Loucy (cell line): ENCODE results near the gene JPH3.

Source experiments
- CTCF ChIP-seq: fragments of 200-600 bp; sonication (generic); conservative IDR thresholded peaks from 2 replicates; pipeline ENCODE4 v1.5.1; 2014; ENCODE audit warnings: mild to moderate bottlenecking, antibody characterized with exemption, low read length
- EZH2phosphoT487 ChIP-seq: fragments of 200-600 bp; IDR thresholded peaks from 2 replicates; pipeline ENCODE4 v1.6.1; 2018; ENCODE audit warnings: antibody characterized with exemption, mild to moderate bottlenecking, moderate library complexity, borderline replicate concordance

DNA sequence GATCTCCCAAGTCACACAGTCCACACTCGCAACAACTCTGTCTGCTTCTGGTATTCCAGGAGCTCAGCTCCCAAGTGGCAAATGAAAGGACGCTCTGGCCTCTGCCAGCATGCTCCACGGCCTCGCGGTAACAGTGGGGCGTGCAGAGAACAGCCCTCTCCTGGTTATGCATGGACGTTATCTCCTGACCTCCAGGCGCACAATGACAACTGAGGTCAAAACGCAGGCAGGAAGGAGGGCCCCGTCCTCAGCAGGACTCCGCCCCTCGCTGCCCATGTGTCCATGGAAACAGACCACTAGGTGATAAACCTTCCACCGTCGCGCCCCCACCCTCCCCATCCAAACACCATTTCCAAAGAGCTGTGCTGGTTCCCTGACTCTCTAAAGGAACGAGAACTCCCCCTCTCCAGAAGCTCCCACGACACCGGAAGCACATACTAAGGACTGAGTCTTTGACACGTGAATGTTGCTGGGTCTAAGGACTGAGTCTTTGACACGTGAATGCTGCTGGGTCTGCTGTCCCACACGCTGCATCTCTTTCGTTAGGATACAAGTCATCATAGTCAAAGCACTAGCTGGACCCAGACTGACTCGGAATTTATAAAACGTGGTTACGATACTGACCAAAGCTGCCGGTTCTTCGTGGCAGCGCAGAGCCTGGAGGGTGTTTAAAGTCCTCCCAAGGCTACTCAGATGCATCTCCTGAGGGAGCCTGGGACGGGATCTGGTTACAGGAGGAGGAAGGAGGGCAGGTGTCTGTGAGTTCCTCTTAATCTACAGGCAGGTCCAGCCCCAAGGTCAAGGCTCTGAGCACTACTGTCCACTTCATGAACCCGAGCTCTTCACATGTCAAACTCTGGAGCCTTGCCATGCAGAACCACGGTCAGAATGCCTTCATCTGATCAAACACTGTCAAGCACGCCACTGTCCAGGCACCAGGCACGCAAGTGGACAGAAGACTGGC lies 119.6 kb downstream of the JPH3 start:
- TF ChIP-seq CTCF: no peak
- TF ChIP-seq EZH2phosphoT487: no peak
